GM21360 (cell line): Measurements from ENCODE around the gene DMTF1.
"Not testable (repeated sequence)": the region's sequence is repeated elsewhere in the genome, so short reads cannot be mapped to it uniquely, and the experiment has no call there.

ENCODE experiments used
- ATAC-seq: cut with Tn5 transposase; IDR thresholded peaks from one replicate; pipeline ENCODE4 v1.9.1; 2021; ENCODE audit warnings: mild to moderate bottlenecking, moderate library complexity; ENCODE audit not compliant: unreplicated experiment

The DMTF1 gene, protein sequence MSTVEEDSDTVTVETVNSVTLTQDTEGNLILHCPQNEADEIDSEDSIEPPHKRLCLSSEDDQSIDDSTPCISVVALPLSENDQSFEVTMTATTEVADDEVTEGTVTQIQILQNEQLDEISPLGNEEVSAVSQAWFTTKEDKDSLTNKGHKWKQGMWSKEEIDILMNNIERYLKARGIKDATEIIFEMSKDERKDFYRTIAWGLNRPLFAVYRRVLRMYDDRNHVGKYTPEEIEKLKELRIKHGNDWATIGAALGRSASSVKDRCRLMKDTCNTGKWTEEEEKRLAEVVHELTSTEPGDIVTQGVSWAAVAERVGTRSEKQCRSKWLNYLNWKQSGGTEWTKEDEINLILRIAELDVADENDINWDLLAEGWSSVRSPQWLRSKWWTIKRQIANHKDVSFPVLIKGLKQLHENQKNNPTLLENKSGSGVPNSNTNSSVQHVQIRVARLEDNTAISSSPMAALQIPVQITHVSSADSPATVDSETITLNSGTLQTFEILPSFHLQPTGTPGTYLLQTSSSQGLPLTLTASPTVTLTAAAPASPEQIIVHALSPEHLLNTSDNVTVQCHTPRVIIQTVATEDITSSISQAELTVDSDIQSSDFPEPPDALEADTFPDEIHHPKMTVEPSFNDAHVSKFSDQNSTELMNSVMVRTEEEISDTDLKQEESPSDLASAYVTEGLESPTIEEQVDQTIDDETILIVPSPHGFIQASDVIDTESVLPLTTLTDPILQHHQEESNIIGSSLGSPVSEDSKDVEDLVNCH

DNA sequence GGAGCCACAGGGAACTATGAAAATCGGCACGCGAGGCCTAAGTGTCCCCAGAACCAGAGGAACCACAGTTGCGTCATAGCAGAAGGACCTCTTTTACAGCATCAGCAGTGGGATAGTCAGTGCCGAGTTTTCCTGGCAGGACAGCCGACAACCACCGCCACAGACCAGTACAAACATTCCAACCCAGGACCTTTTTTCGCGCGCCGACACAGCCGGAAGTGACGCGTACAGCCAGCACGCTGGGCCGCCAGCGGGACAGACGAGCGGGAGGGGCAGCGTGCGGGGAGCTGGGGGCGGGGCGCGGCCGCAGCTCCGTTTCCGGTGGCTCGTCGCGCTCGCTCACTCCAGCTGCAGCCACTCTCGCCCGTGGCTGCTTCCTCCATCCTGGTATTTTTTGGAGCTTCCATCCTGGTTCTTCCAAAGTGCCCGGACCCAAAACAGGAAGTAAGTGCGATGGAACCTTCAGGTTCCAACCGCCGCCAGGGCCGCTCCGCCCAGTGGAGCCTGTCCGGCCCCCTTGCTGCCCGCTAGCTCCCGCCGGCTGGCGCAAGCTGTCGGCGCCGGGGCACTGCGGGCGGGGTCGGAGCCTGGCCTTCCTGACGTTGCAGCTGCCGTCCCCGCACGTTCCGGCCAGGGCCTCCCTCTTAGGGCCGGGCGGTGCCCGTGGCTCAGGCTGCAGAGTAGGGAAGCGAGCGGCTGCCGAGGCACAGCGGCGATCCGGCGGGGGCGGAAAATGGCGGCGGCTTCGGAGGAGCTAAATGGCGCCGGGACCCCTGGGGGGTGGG, at the start of gene DMTF1:
Gene DMTF1 (plus strand): TSS at position 342 of the 785 bp plus-strand sequence. CDS start 12,489 bp downstream, outside the sequence.
- peak; percentile 84 for ATAC-seq

DNA sequence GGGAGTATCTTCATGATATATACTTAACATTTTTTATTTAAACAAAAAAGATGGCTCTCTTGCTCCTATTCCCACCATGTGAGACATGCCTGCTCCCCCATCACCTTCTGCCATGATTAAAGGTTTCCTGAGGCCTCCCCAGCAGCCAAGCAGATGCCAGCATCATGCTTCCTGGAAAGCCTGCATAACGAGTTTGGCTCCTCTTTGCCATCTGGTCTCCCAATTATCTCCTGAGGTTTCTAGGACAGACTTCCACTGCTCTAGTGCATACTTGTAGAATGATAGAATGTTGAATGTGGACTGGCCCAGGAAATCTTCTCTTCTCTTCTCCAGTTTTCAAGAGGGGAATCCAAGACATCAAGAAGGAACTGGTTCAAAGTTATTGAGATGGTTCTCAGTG, 46.9 kb upstream of the DMTF1 start:
- ATAC-seq = no peak

DNA sequence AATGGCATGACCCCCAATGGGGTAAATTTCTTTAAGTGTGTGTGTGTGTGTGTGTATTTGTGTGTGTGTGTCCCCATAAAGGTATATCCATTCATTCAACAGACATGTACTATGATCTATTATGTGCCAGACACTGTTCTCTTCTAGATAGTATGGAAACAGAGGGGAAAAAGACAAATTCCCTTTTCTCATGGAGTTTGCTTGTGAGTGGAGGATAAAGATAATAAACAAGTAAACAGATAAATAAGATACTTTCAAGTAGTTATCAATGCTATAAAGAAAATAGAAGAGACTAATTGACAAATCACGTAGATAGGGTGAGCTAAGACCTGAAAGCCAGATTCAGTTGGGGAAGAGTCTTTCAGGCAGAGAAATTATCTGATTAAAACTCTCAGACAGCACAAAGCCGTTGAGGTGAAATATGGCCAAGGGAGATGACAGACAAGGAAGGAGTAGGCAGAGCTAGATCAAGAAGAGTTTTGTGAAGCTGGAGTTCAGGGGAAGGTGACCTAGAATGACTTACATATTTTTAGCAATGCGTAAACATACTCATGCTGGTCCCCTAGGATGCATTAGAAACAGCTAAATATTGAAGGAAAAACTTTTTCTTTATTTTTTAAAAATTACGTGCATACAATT, 45.2 kb upstream of the DMTF1 start:
- no peak for ATAC-seq

DNA sequence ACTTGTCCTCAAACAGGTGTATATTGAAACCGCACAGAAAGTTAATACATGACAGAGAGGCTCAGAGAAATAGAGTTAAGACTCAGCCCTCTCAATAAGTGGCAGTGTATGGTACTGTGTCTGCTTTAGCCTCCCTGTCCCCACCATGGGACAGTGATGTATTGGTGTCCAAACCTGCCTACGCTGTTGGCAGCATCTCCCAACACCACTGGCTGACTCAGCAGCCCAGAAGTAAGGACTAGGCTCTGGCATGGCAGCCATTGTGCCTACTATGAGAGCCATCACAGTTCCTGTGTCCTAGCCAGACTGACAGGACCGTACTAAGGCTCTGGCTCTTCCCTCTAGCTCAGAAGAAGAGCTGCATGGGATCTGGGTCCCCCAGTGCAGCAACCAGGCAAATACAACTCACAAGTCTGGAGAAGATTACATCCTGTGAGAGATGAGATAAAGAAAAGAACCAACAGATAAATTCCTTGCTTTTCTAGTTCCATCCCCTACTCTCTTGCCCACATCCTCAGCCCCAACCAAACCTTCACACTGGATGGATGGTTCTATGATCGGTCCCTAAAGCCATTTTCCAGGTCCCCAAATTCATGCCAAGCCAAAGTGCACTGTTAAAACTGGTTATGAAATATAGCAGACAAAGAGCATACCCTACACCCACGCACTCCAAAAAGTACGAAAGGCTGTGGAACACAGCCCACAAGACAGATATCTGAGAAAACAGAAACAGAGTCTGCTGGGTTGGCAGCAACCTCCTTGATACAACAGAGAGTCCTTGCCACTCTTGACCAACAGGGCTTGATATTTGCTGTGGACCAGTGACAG, 44.1 kb upstream of the DMTF1 start:
- ATAC-seq = no peak

DNA sequence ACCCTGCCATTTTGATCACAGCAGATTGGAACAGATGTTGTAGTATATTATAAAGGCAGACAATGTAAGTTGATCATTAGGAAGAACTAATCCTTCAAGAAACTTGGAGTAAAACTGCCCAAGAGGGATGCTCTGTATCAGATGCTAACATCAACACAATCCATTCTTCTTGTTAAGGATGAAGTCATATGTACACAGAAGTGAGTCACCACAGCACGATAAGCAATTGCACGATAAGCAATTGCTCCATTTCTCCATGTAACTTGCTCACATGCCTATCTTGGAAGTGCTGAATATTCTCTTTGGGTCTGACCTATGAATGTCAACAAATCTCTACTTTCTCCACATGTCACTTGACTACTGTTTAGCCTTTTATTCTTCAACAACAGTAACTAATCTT, 41.5 kb upstream of the DMTF1 start:
- no peak for ATAC-seq

DNA sequence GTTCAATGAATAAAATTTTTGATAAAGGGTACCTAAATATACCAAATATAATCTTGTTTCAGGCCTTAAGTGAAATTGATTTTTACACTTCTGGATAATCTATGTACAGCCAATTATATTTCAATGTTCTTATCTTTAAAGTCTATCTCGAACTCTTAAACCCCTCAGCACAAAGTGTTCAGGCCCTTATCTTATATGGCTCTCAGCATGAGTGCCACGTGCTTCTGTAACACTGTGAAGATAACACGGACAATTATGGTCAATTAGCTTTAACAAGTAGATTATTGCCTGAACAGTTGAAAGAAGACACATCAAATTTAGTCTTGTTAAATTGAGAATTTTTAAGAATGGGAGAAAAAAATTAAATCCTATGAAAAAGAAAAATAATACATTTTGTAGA, 40.4 kb upstream of the DMTF1 start:
- ATAC-seq = no peak

DNA sequence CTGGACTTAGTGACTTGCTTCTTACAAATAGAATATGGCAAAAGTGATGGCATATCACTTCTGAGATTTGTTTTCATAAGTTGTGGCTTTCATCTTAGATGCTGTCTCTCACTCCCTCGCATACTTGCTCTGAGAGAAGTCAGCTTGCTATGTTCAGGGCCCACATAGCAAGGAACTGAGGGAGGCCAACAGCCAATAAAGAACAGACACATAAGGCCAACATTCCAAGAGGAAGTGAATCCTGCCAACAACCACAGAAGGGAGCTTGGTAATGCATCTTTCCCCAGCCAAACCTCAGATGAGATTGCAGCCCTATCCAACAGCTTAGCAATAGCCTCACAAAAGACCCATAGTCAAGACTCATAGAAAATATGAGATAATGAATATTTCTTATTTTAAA, 39.2 kb upstream of the DMTF1 start:
- no peak for ATAC-seq

DNA sequence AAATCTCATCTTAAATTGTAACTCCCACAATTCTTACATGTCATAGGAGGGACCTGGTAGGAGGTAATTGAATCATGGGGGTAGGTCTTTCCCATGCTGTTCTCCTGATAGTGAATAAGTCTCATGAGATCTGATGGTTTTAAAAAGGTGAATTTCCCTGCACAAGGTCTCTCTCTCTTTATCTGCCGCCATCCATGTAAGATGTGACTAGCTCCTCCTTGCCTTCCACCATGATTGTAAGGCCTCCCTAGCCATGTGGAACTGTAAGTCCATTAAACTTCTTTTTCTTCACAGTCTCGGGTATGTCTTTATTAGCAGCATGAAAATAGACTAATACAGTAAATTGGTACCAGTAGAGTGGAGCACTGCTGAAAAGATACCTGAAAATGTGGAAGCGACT, 38.3 kb upstream of the DMTF1 start:
- not testable (repeated sequence) for ATAC-seq

DNA sequence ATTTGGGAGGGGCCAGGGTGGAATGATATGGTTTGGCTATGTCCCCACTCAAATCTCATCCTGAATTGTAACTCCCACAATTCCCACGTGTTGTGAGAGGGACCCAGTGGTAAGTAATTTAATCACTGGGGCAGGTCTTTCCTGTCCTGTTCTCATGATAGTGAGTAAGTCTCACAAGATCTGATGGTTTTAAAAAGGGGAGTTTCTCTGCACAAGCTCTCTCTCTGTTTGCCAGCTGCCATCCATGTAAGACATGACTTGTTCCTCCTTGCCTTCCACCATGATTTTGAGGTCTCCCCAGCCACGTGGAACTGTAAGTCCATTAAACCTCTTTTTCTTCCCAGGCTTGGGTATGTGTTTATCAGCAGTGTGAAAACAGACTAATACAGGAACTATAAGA, 36.5 kb upstream of the DMTF1 start:
- ATAC-seq = not testable (repeated sequence)

DNA sequence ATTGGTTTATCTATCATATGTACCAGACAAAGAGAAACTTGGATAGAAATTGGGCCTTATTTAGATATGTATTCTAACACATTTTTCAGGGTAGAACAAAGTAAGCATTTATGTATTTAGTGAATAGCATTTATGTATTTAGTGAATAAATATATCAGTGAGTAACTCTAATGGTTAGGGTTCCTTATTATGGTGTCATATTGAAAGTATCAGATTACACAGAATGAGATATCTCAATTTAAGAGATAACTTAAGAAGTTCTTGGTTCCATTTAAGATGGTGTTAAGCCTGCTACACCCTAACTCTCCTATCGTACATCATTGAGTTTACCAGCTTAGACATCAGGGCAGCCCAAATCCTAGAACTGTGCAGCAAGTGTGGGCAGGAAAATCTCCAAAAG, 35.9 kb upstream of the DMTF1 start:
- peak; percentile 60 for ATAC-seq

DNA sequence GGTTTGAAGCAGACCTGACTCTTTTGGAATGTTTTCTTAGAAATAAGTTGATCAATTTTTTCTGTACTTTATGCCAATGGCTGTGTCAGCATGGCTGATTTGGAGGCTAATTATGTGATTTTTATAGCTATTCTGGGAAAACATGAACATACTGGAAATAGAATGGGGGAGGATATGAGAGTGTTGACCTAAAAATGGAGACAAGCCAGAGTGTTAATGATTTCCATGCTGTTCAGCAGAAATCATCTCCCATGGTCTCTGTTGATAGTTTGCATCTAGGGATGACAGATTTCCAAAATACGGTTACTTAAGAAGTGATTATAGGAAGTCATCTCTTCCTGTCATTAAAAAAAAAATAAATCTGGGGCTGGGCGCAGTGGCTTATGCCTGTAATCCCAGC, 32.7 kb upstream of the DMTF1 start:
- no peak for ATAC-seq

DNA sequence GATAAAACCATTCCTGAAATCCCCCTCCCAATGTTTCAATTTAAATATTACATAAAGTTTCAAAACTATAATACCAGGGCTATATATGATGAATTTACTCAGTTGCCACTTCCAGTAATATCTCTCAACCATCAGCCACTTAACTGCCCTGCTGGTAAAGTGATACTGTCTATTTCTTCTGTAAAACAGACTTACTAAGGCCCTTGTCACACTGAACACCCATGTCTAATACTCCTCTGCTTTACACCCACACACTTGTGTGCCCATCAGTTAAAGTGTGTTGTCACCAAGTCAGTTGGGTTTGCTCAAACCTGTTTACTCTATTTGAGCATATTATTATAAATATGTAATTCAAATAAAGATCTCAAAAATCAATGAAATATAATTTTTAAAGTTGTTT, 29.1 kb upstream of the DMTF1 start:
- ATAC-seq = no peak

DNA sequence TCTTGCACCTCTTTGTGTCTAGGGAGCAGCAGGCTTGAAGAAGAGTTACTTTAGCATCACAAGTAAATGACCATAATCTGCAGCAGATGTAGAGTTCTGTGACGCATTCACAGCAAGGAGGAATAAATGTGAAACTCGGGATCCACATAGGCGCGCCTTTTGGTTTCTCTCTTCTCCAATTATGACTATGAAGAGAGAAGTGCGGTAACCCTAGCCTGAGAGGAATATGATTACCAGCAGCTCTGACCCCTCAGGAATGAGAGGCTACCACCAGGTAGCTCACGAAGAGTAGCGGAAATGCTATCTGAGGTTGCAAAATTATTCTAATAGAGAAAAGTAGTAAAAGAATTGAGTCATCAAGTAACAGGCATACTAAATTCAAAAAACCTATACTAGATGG, 25.2 kb upstream of the DMTF1 start:
- ATAC-seq = peak; percentile 41

DNA sequence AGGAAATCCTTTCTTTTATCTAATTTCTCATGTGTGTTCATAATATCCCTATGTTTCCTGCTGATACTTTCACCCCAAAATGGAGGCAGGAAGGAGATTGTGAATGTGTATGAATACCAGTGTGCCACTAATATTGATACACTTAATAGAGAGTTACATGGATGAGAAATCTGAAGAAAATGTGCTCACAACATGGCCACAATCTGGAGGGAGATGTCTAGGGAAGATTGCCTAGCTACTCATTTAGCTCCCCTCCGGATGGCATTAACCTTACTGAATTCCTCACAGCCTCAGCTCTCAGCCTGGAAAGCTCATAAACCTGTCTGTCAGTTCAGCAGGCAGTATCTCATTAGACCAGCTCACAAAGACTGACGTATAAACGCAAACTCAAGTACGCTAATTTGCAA, 23.4 kb upstream of the DMTF1 start:
- no peak for ATAC-seq

DNA sequence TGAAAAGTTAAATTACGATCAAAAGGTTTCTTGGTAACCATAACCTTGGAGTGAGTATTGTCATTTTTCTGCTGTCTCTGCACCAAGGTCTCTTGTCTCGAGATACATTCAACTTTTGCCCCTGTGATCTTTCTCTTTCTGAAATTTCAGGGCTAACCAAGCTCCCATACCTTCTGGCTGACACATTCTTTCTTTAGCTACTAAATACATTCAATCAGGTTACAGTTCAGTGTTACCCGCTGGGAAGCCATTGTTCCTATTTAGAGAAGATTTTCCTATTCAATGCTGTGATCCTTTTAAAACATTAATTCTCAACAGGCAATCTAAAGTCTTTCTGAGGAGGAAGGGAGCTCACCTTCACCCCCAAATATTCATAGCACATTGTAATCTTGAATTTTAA, 22.9 kb upstream of the DMTF1 start:
- ATAC-seq = no peak

DNA sequence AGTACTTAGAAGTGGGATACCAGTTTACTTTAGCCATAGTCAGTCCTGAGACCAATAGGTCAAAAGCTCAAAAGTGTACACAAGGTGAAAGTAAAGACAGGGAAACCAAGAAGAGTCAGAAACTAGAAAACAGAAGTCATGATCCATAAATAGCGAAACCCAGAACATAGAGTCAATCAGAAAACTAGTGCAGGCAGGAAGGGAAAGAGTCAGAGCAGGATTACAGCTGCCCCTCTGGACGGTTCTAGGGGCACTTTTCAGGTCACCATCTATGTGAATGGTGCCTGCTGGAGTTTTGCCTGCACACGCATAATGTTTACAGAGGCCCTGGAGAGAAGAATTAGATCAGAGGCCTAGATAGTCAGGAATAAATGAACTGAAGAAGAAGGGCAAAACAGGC, 22.4 kb upstream of the DMTF1 start:
- peak; percentile 95 for ATAC-seq

DNA sequence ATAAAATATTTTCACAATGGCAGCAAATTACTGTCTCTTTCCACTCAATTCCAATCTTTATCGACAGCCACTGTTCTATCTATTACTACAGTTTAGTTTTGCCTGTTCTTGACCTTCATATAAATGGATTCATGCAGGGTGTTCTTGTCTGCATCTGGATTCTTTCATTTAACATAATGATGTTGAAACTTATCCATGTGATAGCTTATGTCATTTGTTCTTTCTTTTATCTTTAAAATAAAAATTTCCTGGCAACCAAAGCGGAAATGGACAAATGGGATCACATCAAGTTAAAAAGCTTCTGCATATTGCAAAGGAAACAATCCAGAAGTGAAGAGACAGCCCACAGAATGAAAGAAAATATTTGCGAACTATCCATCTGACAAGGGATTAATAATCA, 20.5 kb upstream of the DMTF1 start:
- ATAC-seq = no peak

DNA sequence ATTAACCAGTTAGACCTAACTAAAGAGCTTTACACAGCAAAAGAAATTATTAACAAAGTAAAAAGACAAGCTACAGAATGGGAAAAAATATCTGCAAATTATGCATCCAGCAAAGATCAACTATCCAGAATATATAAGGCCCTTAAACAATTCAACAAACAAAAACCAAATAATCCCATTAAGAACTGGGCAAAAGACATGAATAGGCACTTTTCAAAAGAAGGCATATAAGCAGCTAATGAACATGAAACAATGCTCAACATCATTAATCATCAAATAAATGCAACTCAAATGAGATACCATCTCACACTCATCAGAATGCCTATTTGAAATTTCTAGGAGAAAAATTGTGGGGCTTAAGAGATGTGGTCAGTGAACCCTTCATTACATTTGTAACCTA, 15.0 kb upstream of the DMTF1 start:
- ATAC-seq = no peak

DNA sequence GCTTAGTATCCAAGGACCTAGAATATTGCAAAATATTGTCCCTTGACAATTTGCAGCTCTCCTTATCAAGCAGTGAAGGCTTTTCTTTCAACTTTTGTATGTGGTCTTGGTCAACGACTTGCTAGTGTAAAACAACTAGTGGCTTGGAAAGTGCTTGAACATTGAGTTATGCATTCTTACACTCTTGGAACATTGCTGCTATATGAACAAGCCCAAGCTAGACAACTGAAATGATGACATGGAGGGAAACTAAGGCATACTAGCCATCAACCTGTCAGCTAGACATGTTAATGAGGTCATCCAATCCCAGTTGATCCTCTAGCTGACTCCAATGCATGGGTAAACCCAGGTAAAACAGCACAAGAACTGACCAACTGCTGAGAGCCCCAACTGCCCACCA, 12.7 kb upstream of the DMTF1 start:
- no peak for ATAC-seq

DNA sequence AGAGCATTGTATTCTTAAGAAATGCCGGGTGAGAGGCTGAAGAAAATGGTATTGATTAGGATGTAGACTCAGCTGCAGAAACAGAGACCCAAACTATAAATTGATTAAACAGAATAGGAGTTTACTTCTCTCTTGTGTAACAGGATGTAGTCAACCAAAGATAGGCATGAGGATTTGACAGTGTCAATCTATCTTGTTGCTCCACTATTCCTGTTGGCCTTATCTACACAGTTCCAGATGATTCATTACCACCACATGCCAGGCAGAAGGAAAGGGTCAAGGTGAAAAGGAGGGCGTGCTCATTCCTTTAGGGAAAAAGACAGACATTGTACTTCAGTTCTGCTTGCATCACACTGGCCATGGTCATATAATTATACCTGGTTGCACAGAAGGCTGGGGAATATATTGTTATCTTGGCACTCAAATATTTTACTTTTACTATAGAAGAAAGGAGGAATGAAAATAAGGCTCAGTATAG, 11.9 kb upstream of the DMTF1 start:
- ATAC-seq = no peak
